SU-DHL-6 (cell line): ENCODE measurements around the gene KRT80.

Source experiments
- H2AFZ ChIP-seq: fragments of 200-600 bp; sonication (generic); 2 replicates; pipeline ENCODE4 v1.6.1; 2014; ENCODE audit warnings: low read depth, mild to moderate bottlenecking, moderate library complexity, mixed read lengths, antibody characterized with exemption, low read length; ENCODE audit not compliant: severe bottlenecking
- H3F3A ChIP-seq: fragments of 200-600 bp; shearing (Covaris generic); 2 replicates; pipeline ENCODE4 v1.6.0; 2016; ENCODE audit warnings: antibody characterized with exemption, mild to moderate bottlenecking; ENCODE audit not compliant: insufficient read depth
- H3K27ac ChIP-seq: fragments of 200-600 bp; sonication (generic); 2 replicates; pipeline ENCODE4 v1.5.1; 2016; ENCODE audit warnings: low read depth, mild to moderate bottlenecking, low read length, moderate library complexity, mixed read lengths
- H3K27me3 ChIP-seq: fragments of 200-600 bp; sonication (generic), shearing (Covaris generic); 2 replicates; pipeline ENCODE4 v1.6.0; 2014; ENCODE audit warnings: mild to moderate bottlenecking, low read length
- H3K36me3 ChIP-seq: fragments of 200-600 bp; sonication (generic); 2 replicates; pipeline ENCODE4 v1.6.1; 2014; ENCODE audit warnings: mild to moderate bottlenecking, low read length, mixed read lengths
- H3K4me2 ChIP-seq: fragments of 300-600, 200-600 bp; shearing (Covaris generic), sonication (generic); 2 replicates; pipeline ENCODE4 v1.6.0; 2014; ENCODE audit warnings: low read length, low read depth, mild to moderate bottlenecking; ENCODE audit not compliant: poor library complexity, severe bottlenecking
- H3K4me3 ChIP-seq: fragments of 200-600 bp; sonication (generic); 2 replicates; pipeline ENCODE4 v1.5.1; 2014; ENCODE audit warnings: antibody characterized with exemption, low read length, mild to moderate bottlenecking, mixed read lengths; ENCODE audit not compliant: insufficient read depth, poor library complexity, severe bottlenecking
- H3K79me2 ChIP-seq: fragments of 200-600 bp; sonication (generic); 2 replicates; pipeline ENCODE4 v1.6.1; 2014; ENCODE audit warnings: mild to moderate bottlenecking, low read length, moderate library complexity; ENCODE audit not compliant: insufficient read depth
- H3K9ac ChIP-seq: fragments of 200-600 bp; sonication (generic); 2 replicates; pipeline ENCODE4 v1.7.0; 2014; ENCODE audit warnings: mild to moderate bottlenecking, low read length
- H3K9me2 ChIP-seq: fragments of 200-600 bp; sonication (generic); replicated peaks from 2 replicates; pipeline ENCODE4 v1.6.1; 2014; ENCODE audit warnings: low read length; ENCODE audit not compliant: insufficient read depth
- H3K9me3 ChIP-seq: fragments of 200-600 bp; sonication (generic); 2 replicates; pipeline ENCODE4 v1.6.1; 2014; ENCODE audit warnings: low read length, mixed read lengths; ENCODE audit not compliant: insufficient read depth
- H4K20me1 ChIP-seq: fragments of 200-600 bp; sonication (generic); 2 replicates; pipeline ENCODE4 v1.6.1; 2014; ENCODE audit warnings: low read depth, mild to moderate bottlenecking, antibody characterized with exemption, low read length, moderate library complexity, mixed read lengths
- EZH2phosphoT487 ChIP-seq: fragments of 200-600 bp; sonication (generic), shearing (Covaris generic); conservative IDR thresholded peaks from 2 replicates; pipeline ENCODE4 v1.6.1; 2018; ENCODE audit warnings: mild to moderate bottlenecking, antibody characterized with exemption, low read length, moderate library complexity, mixed read lengths
- TF ChIP-seq, protein P1 (sequence below): fragments of 200-600 bp; sonication (generic); IDR thresholded peaks from one replicate; pipeline ENCODE4 v1.5.1; 2017; ENCODE audit warnings: antibody characterized with exemption, mild to moderate bottlenecking, low read length, moderate library complexity; ENCODE audit not compliant: insufficient read depth, poor library complexity, severe bottlenecking

The KRT80 gene

DNA sequence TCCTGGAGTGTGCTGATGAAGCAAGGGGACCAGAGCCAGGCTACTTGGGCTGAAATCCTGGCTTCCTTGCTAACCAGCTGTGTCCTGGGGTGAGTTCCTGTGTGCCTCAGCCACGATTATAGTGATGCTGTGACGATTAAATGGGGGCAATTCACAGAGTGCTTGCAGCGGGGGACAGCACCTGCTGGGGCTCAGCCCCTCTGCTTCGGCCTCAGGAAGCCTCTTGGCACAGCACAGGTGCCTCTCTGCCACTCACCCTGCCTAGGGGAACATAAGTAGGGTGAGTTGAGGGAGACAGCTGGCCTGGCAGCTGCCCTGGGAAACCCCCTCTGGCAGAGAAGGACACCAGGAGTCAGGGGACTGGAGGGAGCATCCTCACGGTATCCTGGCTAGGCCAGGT lies 9.4 kb downstream of the KRT80 start:
- H2AFZ ChIP-seq = no peak overlapping the region
- H3K36me3 ChIP-seq = no peaks in the 10 kb centered on the region
- no peaks in the 10 kb centered on the region for H3K27me3 ChIP-seq
- no peak overlapping the region for H3K4me3 ChIP-seq
- no peaks in the 10 kb centered on the region for H4K20me1 ChIP-seq
- H3K4me2 ChIP-seq = no peak overlapping the region
- TF ChIP-seq EZH2phosphoT487 = no peak
- TF ChIP-seq, protein P1, sequence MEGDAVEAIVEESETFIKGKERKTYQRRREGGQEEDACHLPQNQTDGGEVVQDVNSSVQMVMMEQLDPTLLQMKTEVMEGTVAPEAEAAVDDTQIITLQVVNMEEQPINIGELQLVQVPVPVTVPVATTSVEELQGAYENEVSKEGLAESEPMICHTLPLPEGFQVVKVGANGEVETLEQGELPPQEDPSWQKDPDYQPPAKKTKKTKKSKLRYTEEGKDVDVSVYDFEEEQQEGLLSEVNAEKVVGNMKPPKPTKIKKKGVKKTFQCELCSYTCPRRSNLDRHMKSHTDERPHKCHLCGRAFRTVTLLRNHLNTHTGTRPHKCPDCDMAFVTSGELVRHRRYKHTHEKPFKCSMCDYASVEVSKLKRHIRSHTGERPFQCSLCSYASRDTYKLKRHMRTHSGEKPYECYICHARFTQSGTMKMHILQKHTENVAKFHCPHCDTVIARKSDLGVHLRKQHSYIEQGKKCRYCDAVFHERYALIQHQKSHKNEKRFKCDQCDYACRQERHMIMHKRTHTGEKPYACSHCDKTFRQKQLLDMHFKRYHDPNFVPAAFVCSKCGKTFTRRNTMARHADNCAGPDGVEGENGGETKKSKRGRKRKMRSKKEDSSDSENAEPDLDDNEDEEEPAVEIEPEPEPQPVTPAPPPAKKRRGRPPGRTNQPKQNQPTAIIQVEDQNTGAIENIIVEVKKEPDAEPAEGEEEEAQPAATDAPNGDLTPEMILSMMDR = no peak
- H3K79me2 ChIP-seq = no peaks in the 10 kb centered on the region
- no peaks in the 10 kb centered on the region for H3K9me2 ChIP-seq
- no peak overlapping the region for H3K9ac ChIP-seq
- no peaks in the 10 kb centered on the region for H3K9me3 ChIP-seq
- no peak overlapping the region for H3K27ac ChIP-seq
- H3F3A ChIP-seq = no peaks in the 10 kb centered on the region

DNA sequence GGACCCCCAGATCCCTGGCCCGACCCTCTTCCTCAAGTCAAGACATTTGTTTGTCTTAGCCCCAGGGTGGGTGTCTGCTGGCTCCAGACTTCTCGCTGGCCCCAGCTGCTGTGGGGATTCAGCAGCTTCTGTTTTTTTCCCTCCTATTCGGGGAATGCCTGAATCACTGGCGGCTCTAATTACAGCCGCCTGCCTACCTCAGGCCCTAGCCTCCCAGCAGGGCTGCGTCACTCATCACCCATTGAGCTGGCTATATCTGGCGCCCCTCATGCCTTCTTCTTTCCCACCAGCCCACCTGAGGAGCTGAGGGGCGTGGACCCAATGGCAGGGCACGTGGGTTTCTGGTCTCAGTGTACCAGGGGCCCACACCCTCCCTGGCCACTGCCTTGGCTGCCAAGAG lies 10.1 kb downstream of the KRT80 start:
- H3K9me2 ChIP-seq = no peaks in the 10 kb centered on the region
- H3K27ac ChIP-seq = no peak overlapping the region
- H2AFZ ChIP-seq = no peak overlapping the region
- no peaks in the 10 kb centered on the region for H3K9me3 ChIP-seq
- no peak overlapping the region for H3K4me2 ChIP-seq
- H3K9ac ChIP-seq = no peak overlapping the region
- H4K20me1 ChIP-seq = no peaks in the 10 kb centered on the region
- no peak overlapping the region for H3K4me3 ChIP-seq
- no peaks in the 10 kb centered on the region for H3K79me2 ChIP-seq
- H3F3A ChIP-seq = no peaks in the 10 kb centered on the region
- H3K27me3 ChIP-seq = no peaks in the 10 kb centered on the region
- no peak for TF ChIP-seq EZH2phosphoT487
- TF ChIP-seq, protein P1 = no peak
- H3K36me3 ChIP-seq = no peaks in the 10 kb centered on the region

DNA sequence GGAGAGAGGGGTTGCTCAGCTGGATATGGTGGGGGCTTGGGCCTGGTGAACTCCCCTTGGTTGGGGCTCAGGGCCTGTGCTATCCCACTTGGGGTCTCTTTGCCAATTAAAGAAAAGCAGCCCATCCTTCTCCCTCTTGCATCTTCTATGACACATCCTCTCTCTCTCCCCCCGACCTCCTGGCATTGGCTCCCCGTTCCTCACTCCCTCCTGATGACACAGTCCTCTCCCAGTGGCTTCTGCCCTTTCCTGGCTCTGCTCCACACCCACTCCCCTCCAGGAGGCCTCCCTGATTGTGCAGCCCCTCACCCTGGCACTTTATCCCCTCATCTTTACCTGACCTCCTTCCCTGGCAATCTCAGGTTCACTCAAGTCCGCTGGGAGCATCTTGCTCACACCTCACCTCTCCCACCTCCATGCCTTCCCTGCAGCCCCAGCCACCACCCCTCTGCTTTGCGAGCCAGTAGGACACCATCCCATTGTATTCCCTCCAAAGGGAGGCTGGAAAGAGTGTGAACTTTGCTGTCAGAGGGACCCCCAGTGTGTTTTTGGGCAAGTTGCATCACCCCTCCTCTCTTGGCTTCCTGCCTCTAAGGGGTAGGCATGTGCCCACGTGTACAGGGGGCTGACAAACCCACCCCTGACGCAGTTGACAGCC lies 10.7 kb downstream of the KRT80 start:
- no peaks in the 10 kb centered on the region for H3K27me3 ChIP-seq
- no peak overlapping the region for H3K4me2 ChIP-seq
- no peaks in the 10 kb centered on the region for H3F3A ChIP-seq
- H3K9me3 ChIP-seq = no peaks in the 10 kb centered on the region
- TF ChIP-seq, protein P1 = no peak
- TF ChIP-seq EZH2phosphoT487 = no peak
- no peaks in the 10 kb centered on the region for H3K36me3 ChIP-seq
- no peaks in the 10 kb centered on the region for H4K20me1 ChIP-seq
- no peaks in the 10 kb centered on the region for H3K9me2 ChIP-seq
- H2AFZ ChIP-seq = no peak overlapping the region
- H3K9ac ChIP-seq = no peak overlapping the region
- H3K27ac ChIP-seq = no peak overlapping the region
- no peaks in the 10 kb centered on the region for H3K79me2 ChIP-seq
- H3K4me3 ChIP-seq = no peak overlapping the region
